H1 (cell line): ENCODE results near the gene SERPINB5. TPM values are rescaled to one million over a fixed set of nuclear protein-coding genes. Genes with fewer than 3 reads are reported as not detected.

Experiments used
- CTCF ChIA-PET: fragments of 300-600 bp; sonication (Branson Sonifier 250); formaldehyde crosslinking; loops from one replicate; lab custom pipeline; 2021; ENCODE audit not compliant: partially characterized antibody; lab: Charles Lee
- POLR2A ChIA-PET: fragments of 300-600 bp; sonication (Branson Sonifier 250); formaldehyde crosslinking; loops from one replicate; lab custom pipeline; 2021; ENCODE audit warnings: inconsistent platforms; ENCODE audit not compliant: partially characterized antibody; lab: Charles Lee
- DNase-seq, 2 experiments: peaks; one replicate each; pipeline versions ENCODE4 v3.0.0 to v3.0.0-alpha.2; 2010 to 2022; ENCODE audit warnings: low spot score in 2 of 2, low read depth in 1 of 2, mixed read lengths in 1 of 2
- FAIRE-seq: peaks from 2 replicates; lab custom pipeline; 2011; peaks lifted over from hg19 to GRCh38; lab: Jason Lieb, UNC
- H2AFZ ChIP-seq: 2 replicates; pipeline ENCODE4 v1.8.1; 2012; ENCODE audit warnings: low read length, inconsistent platforms
- H2AK5ac ChIP-seq: 2 replicates; pipeline ENCODE4 v1.6.1; 2013; ENCODE audit warnings: low read depth, low read length
- H2BK120ac ChIP-seq: replicated peaks from 2 replicates; pipeline ENCODE3; 2013; ENCODE audit warnings: low read depth, low read length, inconsistent platforms
- H2BK12ac ChIP-seq: 2 replicates; pipeline ENCODE4 v1.6.1; 2013; ENCODE audit warnings: low read depth, low read length
- H2BK15ac ChIP-seq: 2 replicates; pipeline ENCODE4 v1.6.1; 2013; ENCODE audit warnings: low read length
- H2BK20ac ChIP-seq: 2 replicates; pipeline ENCODE4 v1.6.1; 2013; ENCODE audit warnings: low read length
- H2BK5ac ChIP-seq: 2 replicates; pipeline ENCODE4 v1.6.1; 2013; ENCODE audit warnings: low read depth, low read length
- H3K14ac ChIP-seq: 2 replicates; pipeline ENCODE4 v1.6.1; 2013; ENCODE audit warnings: inconsistent platforms; ENCODE audit not compliant: insufficient read length
- H3K18ac ChIP-seq: 2 replicates; pipeline ENCODE4 v1.6.1; 2013; ENCODE audit warnings: low read length; ENCODE audit errors: extremely low read depth
- H3K23ac ChIP-seq: 2 replicates; pipeline ENCODE4 v1.6.1; 2013; ENCODE audit warnings: inconsistent platforms; ENCODE audit not compliant: insufficient read length
- H3K23me2 ChIP-seq: 2 replicates; pipeline ENCODE4 v1.6.1; 2013; ENCODE audit warnings: low read depth, low read length
- H3K27ac ChIP-seq: 2 replicates; pipeline ENCODE4 v1.6.1; 2011; ENCODE audit warnings: low read depth, low read length, inconsistent platforms
- H3K27me3 ChIP-seq, 4 experiments: replicated peaks in 1 of 4; 1 replicate in 1 of 4; 2 replicates in 3 of 4; pipeline versions ENCODE4 v1.6.1 to v1.8.1; 2011 to 2013; ENCODE audit warnings: low read length in 3 of 4, mild to moderate bottlenecking in 3 of 4, inconsistent platforms in 2 of 4, mixed read lengths in 2 of 4, moderate library complexity in 1 of 4; ENCODE audit not compliant: control insufficient read depth in 3 of 4, insufficient read depth in 3 of 4; ENCODE audit errors: extremely low read depth in 1 of 4
- H3K36me3 ChIP-seq, 4 experiments: 2 replicates each; pipeline versions ENCODE4 v1.6.1 to v1.8.1; 2011 to 2013; ENCODE audit warnings: mild to moderate bottlenecking in 4 of 4, low read length in 3 of 4, moderate library complexity in 2 of 4, control low read depth in 1 of 4, inconsistent platforms in 1 of 4; ENCODE audit not compliant: insufficient read depth in 4 of 4, control insufficient read depth in 2 of 4
- H3K4ac ChIP-seq: replicated peaks from 2 replicates; pipeline ENCODE3; 2013; ENCODE audit warnings: low read length, low read depth, mixed read lengths, inconsistent platforms; ENCODE audit not compliant: insufficient read length
- H3K4me1 ChIP-seq, 4 experiments: replicated peaks in 1 of 4; 1 replicate in 1 of 4; 2 replicates in 3 of 4; pipeline versions ENCODE4 v1.6.1 to v1.8.1; 2011 to 2013; ENCODE audit warnings: low read length in 3 of 4, inconsistent platforms in 2 of 4, mixed read lengths in 1 of 4; ENCODE audit not compliant: insufficient read depth in 4 of 4, control insufficient read depth in 3 of 4
- H3K4me2 ChIP-seq, 2 experiments: 2 replicates each; pipeline versions ENCODE4 v1.6.1 to v1.8.1; 2011 to 2013; ENCODE audit warnings: low read depth in 2 of 2, low read length in 2 of 2, control low read depth in 1 of 2, inconsistent platforms in 1 of 2, mild to moderate bottlenecking in 1 of 2; ENCODE audit not compliant: insufficient read depth in 1 of 2
- H3K4me3 ChIP-seq, 4 experiments: fragments of 200-600, 300-600 bp in 1 of 4; sonication (generic), shearing (Covaris generic), sonication (Bioruptor Twin) in 1 of 4; 2 replicates each; pipeline versions ENCODE4 v1.5.1 to v1.8.1; 2011 to 2016; ENCODE audit warnings: low read length in 4 of 4, low read depth in 3 of 4, control low read depth in 2 of 4, inconsistent platforms in 2 of 4, mild to moderate bottlenecking in 2 of 4, mixed read lengths in 1 of 4, moderate library complexity in 1 of 4; ENCODE audit not compliant: insufficient read depth in 2 of 4; ENCODE audit errors: extremely low read depth in 1 of 4
- H3K56ac ChIP-seq: replicated peaks from 2 replicates; pipeline ENCODE3; 2013; ENCODE audit warnings: low read depth, mild to moderate bottlenecking, mixed read lengths, low read length, inconsistent platforms; ENCODE audit not compliant: insufficient read length
- H3K79me1 ChIP-seq: 2 replicates; pipeline ENCODE4 v1.6.1; 2013; ENCODE audit warnings: low read depth, low read length, control low read depth
- H3K79me2 ChIP-seq, 2 experiments: 2 replicates each; pipeline versions ENCODE4 v1.6.1 to v1.8.1; 2012 to 2013; ENCODE audit warnings: low read length in 2 of 2, mild to moderate bottlenecking in 2 of 2, inconsistent platforms in 1 of 2; ENCODE audit not compliant: insufficient read depth in 2 of 2, control insufficient read depth in 1 of 2
- H3K9ac ChIP-seq, 4 experiments: replicated peaks in 1 of 4; 1 replicate in 1 of 4; 2 replicates in 3 of 4; pipeline versions ENCODE4 v1.6.1 to v1.8.1; 2011 to 2013; ENCODE audit warnings: low read depth in 3 of 4, low read length in 3 of 4, control low read depth in 2 of 4, mild to moderate bottlenecking in 2 of 4, moderate library complexity in 2 of 4, inconsistent platforms in 1 of 4; ENCODE audit errors: extremely low read depth in 1 of 4
- H3K9me3 ChIP-seq, 2 experiments: 2 replicates each; pipeline versions ENCODE4 v1.6.1 to v1.8.1; 2012 to 2013; ENCODE audit warnings: mild to moderate bottlenecking in 2 of 2, moderate library complexity in 2 of 2, control low read depth in 1 of 2, inconsistent platforms in 1 of 2, low read depth in 1 of 2, low read length in 1 of 2, mixed read lengths in 1 of 2; ENCODE audit not compliant: insufficient read depth in 2 of 2
- H4K20me1 ChIP-seq, 2 experiments: replicated peaks in 1 of 2; 2 replicates each; pipeline versions ENCODE3 to v1.8.1; 2011 to 2013; ENCODE audit warnings: inconsistent platforms in 2 of 2, low read length in 2 of 2, mild to moderate bottlenecking in 1 of 2; ENCODE audit not compliant: insufficient read depth in 2 of 2, control insufficient read depth in 1 of 2
- H4K5ac ChIP-seq: 2 replicates; pipeline ENCODE4 v1.6.1; 2013; ENCODE audit warnings: low read length, low read depth, mixed read lengths, inconsistent platforms; ENCODE audit not compliant: insufficient read length
- H4K8ac ChIP-seq: 2 replicates; pipeline ENCODE4 v1.8.0; 2013; ENCODE audit warnings: mild to moderate bottlenecking, moderate library complexity, low read length, inconsistent platforms; ENCODE audit not compliant: insufficient read depth; ENCODE audit errors: extremely low read depth
- H4K91ac ChIP-seq: replicated peaks from 2 replicates; pipeline ENCODE3; 2013; ENCODE audit warnings: low read length, mixed read lengths, inconsistent platforms; ENCODE audit not compliant: insufficient read length
- CTCF ChIP-seq, 3 experiments: IDR thresholded peaks; 1 replicate in 2 of 3; 2 replicates in 1 of 3; pipeline versions ENCODE4 v1.5.1 to v1.6.1; 2011; ENCODE audit warnings: low read length in 3 of 3, mild to moderate bottlenecking in 3 of 3, inconsistent platforms in 2 of 3, low read depth in 1 of 3, moderate library complexity in 1 of 3; ENCODE audit not compliant: insufficient read depth in 1 of 3; ENCODE audit errors: control extremely low read depth in 1 of 3
- E2F6 ChIP-seq: IDR thresholded peaks from 2 replicates; pipeline ENCODE4 v1.6.1; 2012; ENCODE audit warnings: inconsistent platforms
- EZH2 ChIP-seq: fragments of 200-600 bp; sonication (generic); IDR thresholded peaks from 2 replicates; pipeline ENCODE4 v1.7.1; 2012; ENCODE audit warnings: low read depth, mild to moderate bottlenecking, moderate library complexity, low read length, inconsistent platforms; ENCODE audit not compliant: severe bottlenecking
- MAX ChIP-seq: IDR thresholded peaks from 2 replicates; pipeline ENCODE4 v1.6.1; 2012; ENCODE audit warnings: inconsistent platforms
- SIX5 ChIP-seq: IDR thresholded peaks from 2 replicates; pipeline ENCODE4 v1.6.1; 2011; ENCODE audit warnings: mild to moderate bottlenecking, low read depth, low read length
- WGBS, 2 experiments: shearing (Covaris generic) in 1 of 2; methylation state at CpG; one replicate each; pipeline versions ENCODE4 v1.1.6 to v1.1.7; 2013 to 2015; ENCODE audit warnings: low lambda C conversion rate in 2 of 2, mixed read lengths in 2 of 2, inconsistent platforms in 1 of 2, low coverage in 1 of 2, missing lambda C conversion rate in 1 of 2; ENCODE audit not compliant: insufficient replicate concordance in 2 of 2, insufficient coverage in 1 of 2, insufficient read length in 1 of 2; ENCODE audit errors: extremely low coverage in 1 of 2, missing lambda C conversion rate in 1 of 2; 5-methylcytosine and 5-hydroxymethylcytosine counted together
- polyA plus RNA-seq, 7 experiments: library from polyadenylated mRNA; depleted of rRNA in 3 of 7; stranded (reverse) in 5 of 7; unstranded in 2 of 7; fragments of >200 nt in 5 of 7; fragments of 200-250 nt in 2 of 7; gene quantifications; 1 replicate in 5 of 7; 2 replicates in 1 of 7; 4 replicates in 1 of 7; pipeline versions ENCODE4 v1.2.1 to v1.2.3, GENCODE V29; 2011 to 2013; ENCODE audit warnings: missing spikeins in 2 of 7, mixed read lengths in 2 of 7
- total RNA-seq: library from RNA; stranded (reverse); fragmentation: NEBNext Ultra II Directional; extraction: Animal tissue kit (Norgen Biotek cat#: 25700); gene quantifications from 2 replicates; pipeline ENCODE4 v1.2.1, GENCODE V29; 2021

Gene SERPINB5
- total and polyA plus RNA-seq, 2 of the 8 experiments (the other 6 are each of a cell fraction or from before 2014, with no cell fraction given), result 0.03 TPM; not detected in 1

- no peak for TF ChIP-seq MAX
- no peak for TF ChIP-seq CTCF (IDR thresholded peaks at IDR 0.05; ENCODE audit: control extremely low read depth in 1 of 3, insufficient read depth in 1 of 3, low read depth in 1 of 3, low read length in 3 of 3)
- TF ChIP-seq EZH2, result no peak
- no peak for TF ChIP-seq E2F6
- TF ChIP-seq SIX5, result no peak
- TF ChIP-seq, all 59 proteins: peak for 0
- Histone ChIP-seq H3K27me3 (no peaks in the 10 kb centered on the region), H3K23ac (no peak overlapping the region), H4K5ac (no peak overlapping the region), H3K4me2 (no peak overlapping the region), H3K27ac (no peak overlapping the region), H3K14ac (no peak overlapping the region), H3K9ac (no peak overlapping the region), H2AK5ac (no peak overlapping the region), H3K4me3 (no peak overlapping the region), H3K79me2 (no peaks in the 10 kb centered on the region), H3K4ac (no peak overlapping the region), H3K4me1 (no peaks in the 10 kb centered on the region), H4K91ac (no peak overlapping the region), H3K9me3 (no peaks in the 10 kb centered on the region), H3K36me3 (no peaks in the 10 kb centered on the region), H3K18ac (no peak overlapping the region), H4K8ac (no peak overlapping the region), H2AFZ (no peak overlapping the region), H2BK20ac (no peak overlapping the region), H3K23me2 (no peaks in the 10 kb centered on the region), H2BK120ac (no peak overlapping the region), H4K20me1 (no peaks in the 10 kb centered on the region), H2BK5ac (no peak overlapping the region), H2BK15ac (no peak overlapping the region), H2BK12ac (no peak overlapping the region), H3K79me1 (no peaks in the 10 kb centered on the region), H3K56ac (no peak overlapping the region)
- 86% methylated on average over 1 of the region's 1 CpG; no CpG with 5 or more reads in 1 of the 2 experiments for WGBS, 2 experiments
- ChIA-PET POLR2A (interaction anchor here (1.3 kb wide), 1 partner anchor 17 kb away, joined by 3 read pairs; no protein-coding TSS in a partner anchor), CTCF (interaction anchor here (1.5 kb wide), 1 partner anchor 8 kb away, joined by 10 read pairs; no protein-coding TSS in a partner anchor)
- DNase-seq (no peak), FAIRE-seq (no peak)
Measured at GRCh38 chr18:63431180-63431579, 45.6 kb upstream of the SERPINB5 start.
